GM21717 (cell line): ENCODE measurements around the gene CDK14.
A peak's percentile ranks its signal among the peaks of the same experiment; 100 is the strongest.
"Not testable (repeated sequence)": the region's sequence is repeated elsewhere in the genome, so short reads cannot be mapped to it uniquely, and the experiment has no call there.

ENCODE experiments used
- ATAC-seq: cut with Tn5 transposase; IDR thresholded peaks from one replicate; pipeline ENCODE4 v1.9.1; 2021; ENCODE audit warnings: mild to moderate bottlenecking, moderate library complexity; ENCODE audit not compliant: unreplicated experiment

The CDK14 gene

GRCh38 chr7:90713628-90714027, 117.5 kb downstream of the CDK14 start:
- no peak for ATAC-seq

GRCh38 chr7:90715067-90715466, 118.9 kb downstream of the CDK14 start:
- ATAC-seq: peak; percentile 72

- no peak for ATAC-seq
These were observed 121.4 kb downstream of the CDK14 start for GRCh38 chr7:90717296-90718060.

GRCh38 chr7:90719155-90719554, 123.0 kb downstream of the CDK14 start:
- ATAC-seq: no peak

- no peak for ATAC-seq
These were observed 125.1 kb downstream of the CDK14 start for GRCh38 chr7:90720984-90721760.

- ATAC-seq: no peak
These were observed 125.8 kb downstream of the CDK14 start for GRCh38 chr7:90721869-90722431.

GRCh38 chr7:90723233-90723632, 127.1 kb downstream of the CDK14 start:
- ATAC-seq: no peak

GRCh38 chr7:90723866-90724265, 127.7 kb downstream of the CDK14 start:
- no peak for ATAC-seq

- no peak for ATAC-seq
These were observed 130.0 kb downstream of the CDK14 start for GRCh38 chr7:90726120-90726519.

- ATAC-seq: no peak
These were observed 130.5 kb downstream of the CDK14 start for GRCh38 chr7:90726623-90727022.

GRCh38 chr7:90727412-90727811, 131.3 kb downstream of the CDK14 start:
- ATAC-seq: no peak

- ATAC-seq: no peak
These were observed 132.4 kb downstream of the CDK14 start for GRCh38 chr7:90728568-90728967.

GRCh38 chr7:90735611-90736280, 139.6 kb downstream of the CDK14 start:
- not testable (repeated sequence) for ATAC-seq

GRCh38 chr7:90736316-90736715, 140.2 kb downstream of the CDK14 start:
- ATAC-seq: no peak

- peak; percentile 97 for ATAC-seq
These were observed 141.1 kb downstream of the CDK14 start for GRCh38 chr7:90736968-90737939.

GRCh38 chr7:90738249-90738648, 142.1 kb downstream of the CDK14 start:
- no peak for ATAC-seq

- no peak for ATAC-seq
These were observed 143.6 kb downstream of the CDK14 start for GRCh38 chr7:90739716-90740115.

- no peak for ATAC-seq
These were observed 144.3 kb downstream of the CDK14 start for GRCh38 chr7:90740386-90740785.

- no peak for ATAC-seq
These were observed 147.5 kb downstream of the CDK14 start for GRCh38 chr7:90743626-90744025.

GRCh38 chr7:90747516-90747915, 151.4 kb downstream of the CDK14 start:
- ATAC-seq: no peak
